A673 (cell line): ENCODE results near the gene SNX10. TPM values are rescaled to one million over a fixed set of nuclear protein-coding genes. Genes with fewer than 3 reads are reported as not detected.

ENCODE experiments used
- BruUV-seq: library from RNA; stranded (reverse); fragments of 400-500 nt; replicated peaks from 2 replicates; lab custom pipeline; 2021; lab: Mats Ljungman, UMichigan
- CTCF ChIA-PET: fragments of 300-600 bp; sonication (Branson Sonifier 250); formaldehyde crosslinking; loops from one replicate; lab custom pipeline; 2022; ENCODE audit warnings: antibody characterized with exemption; lab: Charles Lee
- POLR2A ChIA-PET: fragments of 300-600 bp; sonication (Branson Sonifier 250); formaldehyde crosslinking; loops from one replicate; lab custom pipeline; 2022; ENCODE audit warnings: antibody characterized with exemption; ENCODE audit not compliant: low non-redundant PET; lab: Charles Lee
- DNase-seq: peaks from one replicate; pipeline ENCODE4 v3.0.0-alpha.2; 2015; ENCODE audit warnings: low spot score
- H3K27ac ChIP-seq: fragments of 200-600 bp; sonication (generic); 2 replicates; pipeline ENCODE4 v1.5.1; 2016; ENCODE audit warnings: mixed run types, low read depth, mild to moderate bottlenecking, mixed read lengths, antibody characterized with exemption, low read length; ENCODE audit not compliant: poor library complexity, severe bottlenecking
- H3K27me3 ChIP-seq: fragments of 200-600 bp; sonication (generic); replicated peaks from 2 replicates; pipeline ENCODE4 v1.6.1; 2017; ENCODE audit warnings: mixed run types, low read depth, mild to moderate bottlenecking, mixed read lengths, antibody characterized with exemption, low read length; ENCODE audit not compliant: insufficient read depth, poor library complexity
- H3K36me3 ChIP-seq: fragments of 200-600 bp; sonication (generic); 2 replicates; pipeline ENCODE4 v1.6.1; 2016; ENCODE audit warnings: mixed run types, mild to moderate bottlenecking, mixed read lengths, antibody characterized with exemption, low read length; ENCODE audit not compliant: insufficient read depth, poor library complexity, severe bottlenecking
- H3K4me1 ChIP-seq: fragments of 200-600 bp; sonication (generic); 2 replicates; pipeline ENCODE4 v1.6.1; 2017; ENCODE audit warnings: mixed run types, mild to moderate bottlenecking, mixed read lengths, antibody characterized with exemption, low read length; ENCODE audit not compliant: insufficient read depth, poor library complexity, severe bottlenecking
- H3K4me3 ChIP-seq: fragments of 200-600 bp; sonication (generic); 2 replicates; pipeline ENCODE4 v1.5.1; 2016; ENCODE audit warnings: low read depth, mixed run types, mild to moderate bottlenecking, mixed read lengths, low read length; ENCODE audit not compliant: poor library complexity, severe bottlenecking
- H3K9me3 ChIP-seq: fragments of 200-600 bp; sonication (generic); 2 replicates; pipeline ENCODE4 v1.6.1; 2016; ENCODE audit warnings: mixed run types, low read depth, mild to moderate bottlenecking, mixed read lengths, antibody characterized with exemption, low read length; ENCODE audit not compliant: poor library complexity, severe bottlenecking
- CTCF ChIP-seq: fragments of 300-800, 200-600 bp; sonication (generic); conservative IDR thresholded peaks from 2 replicates; pipeline ENCODE4 v1.5.1; 2017; ENCODE audit warnings: low read depth, mild to moderate bottlenecking, antibody characterized with exemption, low read length, moderate library complexity, mixed read lengths
- EZH2 ChIP-seq: fragments of 200-600 bp; sonication (generic); IDR thresholded peaks from 2 replicates; pipeline ENCODE4 v1.6.1; 2017; ENCODE audit warnings: borderline replicate concordance, low read depth, mild to moderate bottlenecking, mixed read lengths, antibody characterized with exemption, low read length; ENCODE audit not compliant: poor library complexity, severe bottlenecking
- intact Hi-C: fragments of 100-400 bp; cut with micrococcal nuclease; formaldehyde crosslinking; loops from one replicate; pipeline ENCODE4 v1.10.0; 2022; ENCODE audit not compliant: unreplicated experiment
- total RNA-seq: library from RNA; stranded (reverse); gene quantifications from 2 replicates; pipeline ENCODE4 v1.2.3, GENCODE V29; 2021

The SNX10 gene
- total RNA-seq, 1 experiment from 2014 or later: 1.1 TPM

- no peak for DNase-seq
- Histone ChIP-seq H3K4me3 (no peak overlapping the region), H3K27me3 (no peaks in the 10 kb centered on the region), H3K9me3 (no peaks in the 10 kb centered on the region), H3K36me3 (no peaks in the 10 kb centered on the region), H3K4me1 (no peaks in the 10 kb centered on the region), H3K27ac (no peak overlapping the region)
- ChIA-PET CTCF (no interaction called here), POLR2A (no interaction called here)
- BruUV-seq: no TSS peak
- no peak for TF ChIP-seq EZH2
- no peak for TF ChIP-seq CTCF
- intact Hi-C loops: no loop called here
Measured at GRCh38 chr7:26265065-26265464, 26.6 kb upstream of the SNX10 start.

- H3K4me3 ChIP-seq: no peak overlapping the region
- H3K27me3 ChIP-seq: no peaks in the 10 kb centered on the region
- DNase-seq: no peak
- no peaks in the 10 kb centered on the region for H3K9me3 ChIP-seq
- no TSS peak for BruUV-seq
- ChIA-PET CTCF (no interaction called here), POLR2A (no interaction called here)
- no peaks in the 10 kb centered on the region for H3K4me1 ChIP-seq
- TF ChIP-seq CTCF: no peak
- no peak for TF ChIP-seq EZH2
- H3K36me3 ChIP-seq: no peaks in the 10 kb centered on the region
- no peak overlapping the region for H3K27ac ChIP-seq
- intact Hi-C loops: no loop called here
Measured at GRCh38 chr7:26265499-26266075, 26.1 kb upstream of the SNX10 start.

GRCh38 chr7:26267601-26268166 lies 24.0 kb upstream of the SNX10 start:
- POLR2A ChIA-PET: no interaction called here
- Histone ChIP-seq H3K4me3 (no peak overlapping the region), H3K36me3 (no peaks in the 10 kb centered on the region), H3K27me3 (no peaks in the 10 kb centered on the region), H3K27ac (no peak overlapping the region), H3K4me1 (no peaks in the 10 kb centered on the region), H3K9me3 (no peaks in the 10 kb centered on the region)
- intact Hi-C loops: no loop called here
- CTCF ChIA-PET: no interaction called here
- TF ChIP-seq CTCF (no peak), EZH2 (no peak)
- no TSS peak for BruUV-seq
- DNase-seq: no peak
